GM23248 (cell line): Measurements from ENCODE around the gene SSBP2. TPM values are rescaled to one million over a fixed set of nuclear protein-coding genes. Genes with fewer than 3 reads are reported as not detected.

Experiments
- DNase-seq: peaks from one replicate; pipeline ENCODE4 v3.0.0-alpha.2; 2015
- H2AFZ ChIP-seq: fragments of 200-600 bp; sonication (generic); 2 replicates; pipeline ENCODE4 v1.6.1; 2016; ENCODE audit warnings: antibody characterized with exemption
- H3F3A ChIP-seq: fragments of 200-600 bp; sonication (generic); 2 replicates; pipeline ENCODE4 v1.6.1; 2016; ENCODE audit warnings: mild to moderate bottlenecking, antibody characterized with exemption, mixed run types; ENCODE audit not compliant: insufficient read depth
- H3K27ac ChIP-seq: fragments of 200-600 bp; sonication (generic); 2 replicates; pipeline ENCODE4 v1.5.1; 2016; ENCODE audit warnings: mild to moderate bottlenecking
- H3K27me3 ChIP-seq: fragments of 200-600 bp; sonication (generic); replicated peaks from 2 replicates; pipeline ENCODE4 v1.6.1; 2016; ENCODE audit warnings: mild to moderate bottlenecking; ENCODE audit not compliant: insufficient read depth
- H3K36me3 ChIP-seq: fragments of 200-600 bp; sonication (generic); 2 replicates; pipeline ENCODE4 v1.6.1; 2016; ENCODE audit warnings: low read depth, mild to moderate bottlenecking
- H3K4me1 ChIP-seq: fragments of 200-600 bp; sonication (generic); 2 replicates; pipeline ENCODE4 v1.6.1; 2016; ENCODE audit warnings: mild to moderate bottlenecking; ENCODE audit not compliant: insufficient read depth
- H3K4me2 ChIP-seq: fragments of 200-600 bp; sonication (generic); one replicate; pipeline ENCODE4 v1.6.1; 2016; ENCODE audit warnings: mild to moderate bottlenecking; ENCODE audit not compliant: unreplicated experiment
- H3K4me3 ChIP-seq: fragments of 200-600 bp; sonication (generic); 2 replicates; pipeline ENCODE4 v1.5.1; 2016; ENCODE audit warnings: mild to moderate bottlenecking
- H3K79me2 ChIP-seq: fragments of 200-600 bp; sonication (generic); 2 replicates; pipeline ENCODE4 v1.6.1; 2016; ENCODE audit warnings: mild to moderate bottlenecking; ENCODE audit not compliant: insufficient read depth
- H3K9ac ChIP-seq: fragments of 200-600 bp; sonication (generic); 2 replicates; pipeline ENCODE4 v1.6.1; 2016; ENCODE audit warnings: mild to moderate bottlenecking
- H3K9me2 ChIP-seq: fragments of 200-600 bp; sonication (generic); 2 replicates; pipeline ENCODE4 v1.6.1; 2016; ENCODE audit warnings: mixed run types, mild to moderate bottlenecking, moderate library complexity; ENCODE audit not compliant: insufficient read depth
- H3K9me3 ChIP-seq: fragments of 200-600 bp; sonication (generic); one replicate; pipeline ENCODE4 v1.6.1; 2017; ENCODE audit warnings: low read depth
- H4K20me1 ChIP-seq: fragments of 200-600 bp; sonication (generic); 2 replicates; pipeline ENCODE4 v1.6.0; 2016; ENCODE audit not compliant: insufficient read depth
- EZH2 ChIP-seq: fragments of 200-600 bp; sonication (generic); IDR thresholded peaks from 2 replicates; pipeline ENCODE4 v1.6.1; 2018; ENCODE audit warnings: antibody characterized with exemption, mild to moderate bottlenecking; ENCODE audit not compliant: insufficient read depth, poor library complexity, severe bottlenecking
- EZH2phosphoT487 ChIP-seq: fragments of 200-600 bp; sonication (generic); IDR thresholded peaks from 2 replicates; pipeline ENCODE4 v1.6.1; 2018; ENCODE audit warnings: antibody characterized with exemption, moderate library complexity, mild to moderate bottlenecking, low read depth; ENCODE audit not compliant: insufficient read depth
- WGBS, 2 experiments: methylation state at CpG; one replicate each; pipeline ENCODE4 v1.1.6; 2015 to 2017; ENCODE audit warnings: low lambda C conversion rate in 2 of 2, low coverage in 1 of 2; ENCODE audit errors: missing lambda C conversion rate in 2 of 2; 5-methylcytosine and 5-hydroxymethylcytosine counted together
- in situ Hi-C: fragments of 300-500 bp; cut with MboI; formaldehyde crosslinking; loops from 2 replicates; pipeline ENCODE4 v1.15.0; 2020
- polyA plus RNA-seq: library from polyadenylated mRNA; unstranded; fragments of >200 nt; fragmentation: Nextera tagmentation; extraction: Ambion mirVana; gene quantifications from 2 replicates; pipeline ENCODE4 v1.2.1, GENCODE V29; 2016
- total RNA-seq: library from RNA; depleted of rRNA; stranded (reverse); fragments of >200 nt; shearing (Covaris generic); gene quantifications from 2 replicates; pipeline ENCODE4 v1.2.3, GENCODE V29; 2014

Gene SSBP2
- total and polyA plus RNA-seq, 2 experiments from 2014 or later = 25.5 to 40.0 TPM

DNA sequence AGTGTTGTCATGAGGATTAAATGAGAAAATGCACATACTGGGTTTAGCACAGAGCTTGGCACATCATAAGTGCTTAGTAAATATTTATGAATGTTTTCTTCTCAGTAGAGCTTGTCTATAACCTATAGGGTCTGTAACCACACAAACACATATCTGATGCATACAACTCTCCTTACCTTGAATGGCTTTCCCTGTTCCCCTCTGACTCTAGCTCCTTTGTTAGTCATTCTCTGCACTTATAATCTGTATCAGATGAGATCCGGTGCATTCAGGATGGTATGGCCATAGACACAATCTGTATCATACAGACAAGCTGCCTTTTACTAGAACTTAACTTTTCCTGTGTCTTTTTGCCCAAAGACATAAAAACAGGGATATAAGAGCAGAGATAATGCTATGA, 11.1 kb upstream of the SSBP2 start:
- no peaks in the 10 kb centered on the region for H3K79me2 ChIP-seq
- 93 to 95% methylated on average over 1 of the region's 1 CpG for WGBS, 2 experiments
- TF ChIP-seq EZH2 (no peak), EZH2phosphoT487 (no peak)

DNA sequence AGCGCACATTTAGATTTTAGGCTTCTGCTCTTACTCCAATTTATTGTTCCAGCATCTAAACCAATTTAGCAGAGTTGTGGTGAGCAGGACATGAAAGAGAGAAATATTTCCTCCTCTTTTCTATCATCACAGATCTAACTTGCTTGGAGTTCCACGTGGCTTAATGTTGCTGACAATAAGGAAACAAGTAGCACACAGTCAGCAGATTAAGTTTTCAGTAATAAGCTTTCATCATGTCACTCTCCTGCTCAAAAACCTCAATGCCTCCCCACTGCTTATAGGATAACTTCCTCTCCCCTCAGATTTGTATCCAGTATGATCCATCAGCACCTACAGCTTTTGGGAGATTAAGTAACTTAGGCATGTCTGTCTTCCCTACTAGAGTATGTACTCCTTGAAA, 10.4 kb upstream of the SSBP2 start:
- DNase-seq = no peak
- Histone ChIP-seq H3K4me3 (no peak overlapping the region), H4K20me1 (no peaks in the 10 kb centered on the region), H3K9me2 (no peaks in the 10 kb centered on the region), H3K4me2 (no peak overlapping the region), H3F3A (peaks cover 4% of the 10 kb centered on the region), H3K36me3 (no peaks in the 10 kb centered on the region), H3K27ac (no peak overlapping the region), H3K9ac (no peak overlapping the region), H3K4me1 (peaks cover under 1% of the 10 kb centered on the region), H3K9me3 (no peaks in the 10 kb centered on the region), H3K27me3 (no peaks in the 10 kb centered on the region), H3K79me2 (no peaks in the 10 kb centered on the region), H2AFZ (no peak overlapping the region)
- WGBS, 2 experiments = 92 to 94% methylated on average over 2 of the region's 2 CpGs
- in situ Hi-C loops = no loop called here
- TF ChIP-seq EZH2phosphoT487 (no peak), EZH2 (no peak)

More for the DNA sequence above, 11.1 kb upstream of the SSBP2 start:
- no peak overlapping the region for H3K27ac ChIP-seq
- no peak overlapping the region for H3K4me3 ChIP-seq
- in situ Hi-C loops = no loop called here
- H3K27me3 ChIP-seq = no peaks in the 10 kb centered on the region
- H2AFZ ChIP-seq = no peak overlapping the region
- H3F3A ChIP-seq = no peaks in the 10 kb centered on the region
- no peak overlapping the region for H3K4me2 ChIP-seq
- no peaks in the 10 kb centered on the region for H3K9me2 ChIP-seq
- no peak overlapping the region for H3K9ac ChIP-seq
- H3K4me1 ChIP-seq = no peaks in the 10 kb centered on the region
- H3K36me3 ChIP-seq = no peaks in the 10 kb centered on the region
- no peak for DNase-seq
- no peaks in the 10 kb centered on the region for H3K9me3 ChIP-seq
- no peaks in the 10 kb centered on the region for H4K20me1 ChIP-seq

DNA sequence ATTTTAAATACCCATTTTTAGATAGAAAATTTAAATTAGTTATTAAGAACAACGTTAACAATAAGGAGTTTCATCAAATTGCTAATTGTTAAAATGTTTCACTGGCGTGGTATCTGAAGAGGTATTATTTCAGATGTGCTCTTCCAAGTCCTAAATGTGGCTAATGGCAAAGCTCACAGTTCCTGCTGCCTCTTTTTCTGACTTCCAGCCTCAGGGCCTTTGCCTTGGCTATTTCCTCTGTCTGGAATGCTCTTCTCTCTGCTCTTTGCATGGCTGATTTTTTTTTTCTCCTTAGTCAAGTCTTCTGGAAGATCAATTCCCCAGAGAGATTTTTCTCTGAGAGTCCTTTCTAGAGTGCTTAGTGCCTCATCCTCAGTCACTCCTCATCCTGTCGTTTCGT, 9.6 kb upstream of the SSBP2 start:
- in situ Hi-C loops = no loop called here
- Histone ChIP-seq H3K79me2 (no peaks in the 10 kb centered on the region), H3K4me3 (no peak overlapping the region), H3K4me1 (peaks cover 8% of the 10 kb centered on the region), H3K27ac (no peak overlapping the region), H3K9ac (no peak overlapping the region), H3K9me3 (no peaks in the 10 kb centered on the region), H3F3A (peaks cover 12% of the 10 kb centered on the region), H3K9me2 (no peaks in the 10 kb centered on the region), H4K20me1 (no peaks in the 10 kb centered on the region), H2AFZ (no peak overlapping the region), H3K36me3 (no peaks in the 10 kb centered on the region), H3K27me3 (no peaks in the 10 kb centered on the region), H3K4me2 (no peak overlapping the region)
- TF ChIP-seq EZH2 (no peak), EZH2phosphoT487 (no peak)
- 58 to 62% methylated on average over 4 of the region's 4 CpGs for WGBS, 2 experiments
- DNase-seq = no peak

DNA sequence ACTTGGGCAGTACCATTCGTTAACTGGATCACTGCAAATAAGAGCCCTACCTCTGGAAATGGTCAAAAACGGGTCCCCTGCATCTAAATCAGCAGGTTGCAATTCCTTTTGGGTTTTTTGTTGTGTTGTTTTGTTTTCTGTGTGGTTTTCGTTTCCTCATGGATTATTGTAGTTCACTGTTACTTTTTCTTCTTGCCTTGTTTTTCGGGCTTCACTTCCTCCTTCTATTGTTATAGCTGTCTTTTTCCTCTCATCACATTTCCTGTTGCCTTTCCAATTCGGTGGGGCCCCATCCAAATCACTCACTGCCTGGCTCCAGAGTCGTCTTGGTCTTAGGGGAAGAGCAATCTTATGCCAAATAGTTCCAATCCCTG, 8.7 kb upstream of the SSBP2 start:
- Histone ChIP-seq H3K4me2 (no peak overlapping the region), H3K79me2 (no peaks in the 10 kb centered on the region), H3K9me3 (no peaks in the 10 kb centered on the region), H3K9ac (no peak overlapping the region), H3F3A (peaks cover 13% of the 10 kb centered on the region), H3K9me2 (no peaks in the 10 kb centered on the region), H3K27me3 (no peaks in the 10 kb centered on the region), H3K27ac (no peak overlapping the region), H3K36me3 (no peaks in the 10 kb centered on the region), H2AFZ (no peak overlapping the region), H3K4me3 (no peak overlapping the region), H4K20me1 (no peaks in the 10 kb centered on the region), H3K4me1 (peaks cover 9% of the 10 kb centered on the region)
- no peak for DNase-seq
- TF ChIP-seq EZH2phosphoT487 = no peak
- TF ChIP-seq EZH2 = no peak
- in situ Hi-C loops = no loop called here
- WGBS, 2 experiments = 50 to 52% methylated on average over 6 of the region's 6 CpGs

DNA sequence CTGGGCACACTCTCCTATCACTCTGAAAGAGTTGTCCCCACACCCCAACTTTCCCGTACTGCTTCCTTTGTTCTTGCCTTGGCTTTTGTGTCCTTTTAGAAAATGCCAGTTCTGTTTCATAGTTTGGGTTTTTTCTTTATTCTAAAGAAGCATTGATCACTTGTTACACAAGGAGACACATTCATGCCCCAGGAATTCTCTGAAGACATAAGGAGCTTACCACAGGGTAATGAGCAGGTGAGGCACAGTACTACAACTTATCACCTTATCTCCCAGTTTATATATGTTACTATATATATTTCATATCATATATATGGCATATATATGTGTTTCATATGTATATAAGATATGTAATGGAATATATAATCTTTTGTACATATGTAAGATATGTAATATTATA, 6.5 kb upstream of the SSBP2 start:
- WGBS, 2 experiments = 92 to 94% methylated on average over 1 of the region's 1 CpG
- Histone ChIP-seq H3K36me3 (no peaks in the 10 kb centered on the region), H3K9me2 (no peaks in the 10 kb centered on the region), H3K79me2 (no peaks in the 10 kb centered on the region), H4K20me1 (no peaks in the 10 kb centered on the region), H3K4me2 (no peak overlapping the region), H3F3A (peaks cover 16% of the 10 kb centered on the region), H3K27ac (no peak overlapping the region), H2AFZ (no peak overlapping the region), H3K4me1 (peaks cover 11% of the 10 kb centered on the region), H3K27me3 (no peaks in the 10 kb centered on the region), H3K9ac (no peak overlapping the region), H3K9me3 (no peaks in the 10 kb centered on the region), H3K4me3 (no peak overlapping the region)
- DNase-seq = no peak
- TF ChIP-seq EZH2phosphoT487 = no peak
- no peak for TF ChIP-seq EZH2
- in situ Hi-C loops = no loop called here
